ENCODE data around the gene TXNDC11. TPM values are rescaled to one million over a fixed set of nuclear protein-coding genes. Genes with fewer than 3 reads are reported as not detected.
A peak's percentile ranks its signal among the peaks of the same experiment; 100 is the strongest.

Gene TXNDC11
- polyA plus RNA-seq, 1 experiment, result 35.8 TPM

GRCh38 chr16:11752856-11753255 lies 10.2 kb upstream of the TXNDC11 start:
- Histone ChIP-seq H3K4me3 (ENCODE audit: low read depth, low read length) (no peak overlapping the region), H3K9me3 (ENCODE audit: control insufficient read depth, insufficient read depth, low read length) (no peaks in the 10 kb centered on the region), H3K27me3 (ENCODE audit: control insufficient read depth, insufficient read depth, low read length) (no peaks in the 10 kb centered on the region), H3K27ac (ENCODE audit: low read depth, low read length) (no peak overlapping the region)
- no peak for DNase-seq (ENCODE audit: low read depth, low spot score)
- ChIA-PET POLR2A (no interaction called here), CTCF (interaction anchor here (1.0 kb wide), 1 partner anchor 45 kb away, joined by 3 read pairs; no protein-coding TSS in a partner anchor)
- TF ChIP-seq, protein P1, sequence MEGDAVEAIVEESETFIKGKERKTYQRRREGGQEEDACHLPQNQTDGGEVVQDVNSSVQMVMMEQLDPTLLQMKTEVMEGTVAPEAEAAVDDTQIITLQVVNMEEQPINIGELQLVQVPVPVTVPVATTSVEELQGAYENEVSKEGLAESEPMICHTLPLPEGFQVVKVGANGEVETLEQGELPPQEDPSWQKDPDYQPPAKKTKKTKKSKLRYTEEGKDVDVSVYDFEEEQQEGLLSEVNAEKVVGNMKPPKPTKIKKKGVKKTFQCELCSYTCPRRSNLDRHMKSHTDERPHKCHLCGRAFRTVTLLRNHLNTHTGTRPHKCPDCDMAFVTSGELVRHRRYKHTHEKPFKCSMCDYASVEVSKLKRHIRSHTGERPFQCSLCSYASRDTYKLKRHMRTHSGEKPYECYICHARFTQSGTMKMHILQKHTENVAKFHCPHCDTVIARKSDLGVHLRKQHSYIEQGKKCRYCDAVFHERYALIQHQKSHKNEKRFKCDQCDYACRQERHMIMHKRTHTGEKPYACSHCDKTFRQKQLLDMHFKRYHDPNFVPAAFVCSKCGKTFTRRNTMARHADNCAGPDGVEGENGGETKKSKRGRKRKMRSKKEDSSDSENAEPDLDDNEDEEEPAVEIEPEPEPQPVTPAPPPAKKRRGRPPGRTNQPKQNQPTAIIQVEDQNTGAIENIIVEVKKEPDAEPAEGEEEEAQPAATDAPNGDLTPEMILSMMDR (IDR thresholded peaks at IDR 0.05; ENCODE audit: low read depth, low read length), result no peak

- H3K27me3 ChIP-seq (ENCODE audit: control insufficient read depth, insufficient read depth, low read length), result no peaks in the 10 kb centered on the region
- H3K9me3 ChIP-seq (ENCODE audit: control insufficient read depth, insufficient read depth, low read length), result no peaks in the 10 kb centered on the region
- POLR2A ChIA-PET, result no interaction called here
- H3K4me3 ChIP-seq (ENCODE audit: low read depth, low read length), result no peak overlapping the region
- peak overlapping the region; percentile 2 for H3K27ac ChIP-seq (ENCODE audit: low read depth, low read length)
- TF ChIP-seq, protein P1 (IDR thresholded peaks at IDR 0.05; ENCODE audit: low read depth, low read length), result no peak
- CTCF ChIA-PET, result no interaction called here
- DNase-seq (ENCODE audit: low read depth, low spot score), result no peak
Measured at GRCh38 chr16:11750056-11750455, 7.4 kb upstream of the TXNDC11 start.

GRCh38 chr16:11748404-11749254 lies 6.0 kb upstream of the TXNDC11 start:
- ChIA-PET CTCF (no interaction called here), POLR2A (no interaction called here)
- H3K9me3 ChIP-seq (ENCODE audit: control insufficient read depth, insufficient read depth, low read length), result no peaks in the 10 kb centered on the region
- TF ChIP-seq, protein P1 (IDR thresholded peaks at IDR 0.05; ENCODE audit: low read depth, low read length), result no peak
- H3K27me3 ChIP-seq (ENCODE audit: control insufficient read depth, insufficient read depth, low read length), result no peaks in the 10 kb centered on the region
- H3K4me3 ChIP-seq (ENCODE audit: low read depth, low read length), result no peak overlapping the region
- no peak overlapping the region for H3K27ac ChIP-seq (ENCODE audit: low read depth, low read length)
- DNase-seq (ENCODE audit: low read depth, low spot score), result no peak

DNA sequence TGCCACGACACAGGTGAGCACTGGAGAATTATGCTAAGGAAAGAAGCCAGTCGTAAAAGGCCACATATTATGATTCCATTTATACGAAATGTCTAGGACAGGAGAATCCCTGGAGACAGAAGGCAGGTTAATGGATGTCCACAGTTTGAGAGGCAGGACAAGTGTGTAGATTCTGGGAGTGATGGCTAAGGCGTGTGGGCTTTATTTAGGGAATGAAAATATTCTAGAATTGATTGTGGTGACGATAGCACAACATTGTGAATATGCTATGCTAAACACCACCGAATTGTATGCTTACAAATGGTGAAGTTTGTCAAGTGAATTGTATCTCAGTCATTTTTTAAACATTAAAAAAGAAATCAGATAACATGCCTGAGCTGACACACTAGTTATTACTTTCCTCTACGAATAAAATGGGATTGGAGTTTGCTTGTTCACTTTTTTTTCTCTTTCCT lies 5.3 kb upstream of the TXNDC11 start:
- POLR2A ChIA-PET, result no interaction called here
- DNase-seq (ENCODE audit: low read depth, low spot score), result no peak
- no peaks in the 10 kb centered on the region for H3K9me3 ChIP-seq (ENCODE audit: control insufficient read depth, insufficient read depth, low read length)
- no peak overlapping the region for H3K27ac ChIP-seq (ENCODE audit: low read depth, low read length)
- TF ChIP-seq, protein P1 (IDR thresholded peaks at IDR 0.05; ENCODE audit: low read depth, low read length), result no peak
- CTCF ChIA-PET, result no interaction called here
- no peak overlapping the region for H3K4me3 ChIP-seq (ENCODE audit: low read depth, low read length)
- no peaks in the 10 kb centered on the region for H3K27me3 ChIP-seq (ENCODE audit: control insufficient read depth, insufficient read depth, low read length)

- CTCF ChIA-PET, result interaction anchor here (1.2 kb wide), 1 partner anchor 27 kb away, joined by 5 read pairs; no protein-coding TSS in a partner anchor
- Histone ChIP-seq H3K9me3 (ENCODE audit: control insufficient read depth, insufficient read depth, low read length) (no peaks in the 10 kb centered on the region), H3K27me3 (ENCODE audit: control insufficient read depth, insufficient read depth, low read length) (no peaks in the 10 kb centered on the region), H3K27ac (ENCODE audit: low read depth, low read length) (no peak overlapping the region), H3K4me3 (ENCODE audit: low read depth, low read length) (no peak overlapping the region)
- POLR2A ChIA-PET, result interaction anchor here (0.7 to 3.4 kb wide), 3 partner anchors 54 to 349 kb away, joined by 3 to 29 read pairs (median 5); partner anchors contain the start of gene ZC3H7A
- TF ChIP-seq, protein P1 (IDR thresholded peaks at IDR 0.05; ENCODE audit: low read depth, low read length), result no peak
- no peak for DNase-seq (ENCODE audit: low read depth, low spot score)
Measured at GRCh38 chr16:11744075-11744470, 1.4 kb upstream of the TXNDC11 start.
